GM19043 (cell line): Measurements from ENCODE around the gene GPHN.
"Not testable (repeated sequence)": the region's sequence is repeated elsewhere in the genome, so short reads cannot be mapped to it uniquely, and the experiment has no call there.

Experiments
- ATAC-seq: cut with Tn5 transposase; IDR thresholded peaks from one replicate; pipeline ENCODE4 v1.9.1; 2021; ENCODE audit warnings: low read depth; ENCODE audit not compliant: unreplicated experiment

Gene GPHN

DNA sequence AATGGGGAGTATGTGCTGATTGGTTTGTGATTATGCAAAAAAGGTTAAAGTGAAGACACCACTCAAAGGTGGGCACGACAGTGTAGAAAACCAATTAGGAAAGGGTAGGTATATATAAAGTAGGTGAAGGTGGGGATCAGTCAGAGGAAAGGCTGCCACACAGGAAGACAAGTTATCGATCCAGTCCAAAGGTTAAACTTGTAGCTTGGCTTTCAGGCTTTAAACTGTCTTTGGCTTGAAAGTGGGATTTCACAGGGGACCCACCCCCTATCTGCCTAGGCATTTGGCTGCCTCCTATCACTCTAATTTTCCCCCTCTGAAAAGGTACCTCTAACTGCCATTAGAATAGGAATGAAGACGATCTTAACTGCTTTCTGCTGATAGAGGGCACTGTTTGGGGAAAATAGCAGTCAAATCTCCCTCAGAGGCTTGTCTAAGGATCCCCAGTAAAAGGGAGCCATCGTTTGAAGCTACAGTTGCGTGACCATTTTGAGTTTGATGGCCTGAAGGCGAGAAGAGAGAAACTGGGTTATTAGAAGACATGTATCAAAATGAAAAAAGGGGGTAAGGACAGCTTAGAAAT, 250.2 kb downstream of the GPHN start:
- ATAC-seq, result no peak

DNA sequence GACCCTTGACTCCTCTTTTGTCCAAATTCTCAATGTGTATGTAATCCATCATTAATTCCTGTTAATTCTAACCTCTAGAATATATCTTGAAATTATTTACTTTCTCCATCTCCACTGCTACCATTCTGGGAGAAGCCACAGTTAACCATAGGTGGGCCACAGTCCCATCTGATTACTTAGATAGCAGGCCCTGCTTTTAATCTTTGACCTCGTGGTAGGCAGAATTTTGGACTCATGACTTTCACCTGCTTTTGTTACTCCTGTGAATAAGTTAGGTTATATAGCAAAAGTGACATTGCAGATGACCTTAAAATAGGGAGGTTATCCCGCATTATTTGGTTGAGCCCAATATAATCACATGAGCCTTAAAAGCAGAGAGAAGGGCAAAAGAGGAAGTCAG, 264.2 kb downstream of the GPHN start:
- ATAC-seq, result no peak

DNA sequence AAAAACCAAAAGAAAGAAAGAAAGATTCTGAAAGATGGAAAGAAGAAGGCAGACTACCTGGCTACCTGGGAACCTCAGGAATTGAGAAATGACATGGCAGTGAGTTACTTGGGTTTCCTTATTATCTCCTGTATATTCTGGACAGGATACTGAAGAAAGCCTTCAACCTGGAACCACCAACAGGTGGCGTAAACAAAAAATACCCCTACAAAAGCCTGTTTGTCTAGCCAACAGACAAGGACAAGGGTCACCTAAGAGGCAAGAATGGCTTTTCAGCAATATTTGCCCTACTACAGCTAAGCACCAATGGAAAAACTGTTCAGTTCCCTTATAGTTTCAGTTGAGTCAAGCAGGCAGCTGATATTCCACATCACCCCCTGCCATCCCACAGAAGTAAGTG, 274.9 kb downstream of the GPHN start:
- no peak for ATAC-seq

DNA sequence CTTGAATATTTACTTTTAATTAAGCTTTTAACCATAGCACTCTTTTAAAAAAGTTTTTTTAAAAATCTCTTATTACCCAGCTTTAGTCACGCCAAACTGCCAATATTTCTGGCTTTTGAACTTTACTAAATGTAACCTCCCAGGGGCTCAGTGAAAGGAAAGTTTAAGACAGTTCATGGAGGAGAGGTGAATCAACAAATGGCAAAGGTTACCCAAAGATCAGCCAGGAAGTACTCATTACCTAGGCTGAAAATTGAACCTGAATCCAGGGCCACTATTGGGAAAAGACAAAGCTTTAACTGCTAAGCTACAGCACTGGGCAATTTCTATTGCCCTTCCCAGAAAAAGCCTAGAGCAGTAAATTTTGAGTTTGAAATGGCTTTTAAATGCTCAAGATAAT, 282.2 kb downstream of the GPHN start:
- no peak for ATAC-seq

DNA sequence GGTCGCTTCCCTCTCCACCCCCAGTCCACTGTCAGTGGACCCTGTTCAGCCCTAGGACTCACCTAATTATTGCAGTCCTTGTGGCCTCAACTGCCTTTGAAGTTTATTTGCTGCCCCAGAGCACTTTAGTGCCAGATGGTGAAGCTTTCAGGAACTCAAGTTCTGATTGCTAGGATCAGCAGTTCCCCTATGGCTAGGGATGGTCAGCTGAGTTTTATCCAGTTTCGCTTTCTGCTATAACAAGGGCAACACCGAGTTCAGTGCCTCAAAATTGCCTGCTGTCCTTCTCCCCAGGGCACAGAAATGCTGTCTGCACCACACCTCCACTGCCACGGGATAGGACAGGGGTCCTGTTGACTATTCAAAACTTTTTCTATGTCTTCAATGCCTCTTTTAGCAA, 295.0 kb downstream of the GPHN start:
- no peak for ATAC-seq

DNA sequence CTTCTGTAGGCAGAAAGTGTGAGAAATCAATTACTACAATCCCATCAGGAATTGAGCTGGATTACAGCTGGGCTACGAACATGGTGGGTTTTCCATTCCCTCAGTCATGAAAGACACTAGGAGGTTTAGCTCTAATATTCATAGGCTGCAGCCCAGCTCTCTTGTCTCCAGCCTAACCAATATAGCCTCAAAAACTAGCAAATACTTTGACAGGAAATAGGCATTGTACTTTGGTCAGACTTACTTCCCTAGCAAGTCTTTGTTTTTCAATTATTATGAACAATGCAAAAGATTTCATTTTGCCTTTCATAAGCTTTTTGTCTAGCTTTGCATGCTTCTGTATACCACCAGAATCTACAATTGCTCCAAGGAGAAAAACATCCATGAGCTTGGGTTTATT, 296.2 kb downstream of the GPHN start:
- no peak for ATAC-seq

DNA sequence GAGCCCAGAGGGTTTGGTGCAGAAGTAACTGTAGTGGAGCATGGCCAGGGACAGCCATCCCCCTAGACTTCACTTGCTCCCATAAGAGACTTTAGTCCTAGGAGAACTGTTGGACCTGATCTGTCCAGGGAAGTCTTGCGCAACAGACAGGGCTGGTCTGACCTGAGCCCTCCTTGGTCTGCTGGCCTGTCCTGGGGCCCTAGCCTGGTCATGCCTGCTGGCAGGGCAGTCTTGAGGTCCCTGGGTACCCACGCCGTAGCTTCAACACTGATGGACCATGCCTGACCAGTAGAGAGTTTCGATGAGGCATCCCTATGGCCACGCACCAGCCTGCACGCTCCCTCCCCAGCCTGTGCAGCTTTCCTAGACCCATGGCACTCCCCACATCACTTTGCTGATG, 305.7 kb downstream of the GPHN start:
- ATAC-seq, result no peak

DNA sequence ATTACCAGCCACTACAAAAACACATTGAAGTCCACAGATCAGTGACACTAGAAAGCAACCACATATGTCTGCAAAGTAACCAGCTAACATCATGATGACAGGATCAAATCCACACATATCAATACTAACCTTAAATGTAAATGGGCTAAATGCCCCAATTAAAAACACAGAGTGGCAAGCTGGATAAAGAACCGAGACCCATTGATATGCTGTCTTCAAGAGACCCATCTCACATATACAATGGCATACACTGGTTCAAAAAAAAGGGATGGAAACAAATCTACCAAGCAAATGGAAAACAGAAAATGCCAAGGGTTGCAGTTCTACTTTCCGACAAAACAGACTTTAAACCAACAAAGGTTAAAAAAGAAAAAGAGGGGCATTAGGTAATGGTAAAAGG, 307.7 kb downstream of the GPHN start:
- no peak for ATAC-seq

DNA sequence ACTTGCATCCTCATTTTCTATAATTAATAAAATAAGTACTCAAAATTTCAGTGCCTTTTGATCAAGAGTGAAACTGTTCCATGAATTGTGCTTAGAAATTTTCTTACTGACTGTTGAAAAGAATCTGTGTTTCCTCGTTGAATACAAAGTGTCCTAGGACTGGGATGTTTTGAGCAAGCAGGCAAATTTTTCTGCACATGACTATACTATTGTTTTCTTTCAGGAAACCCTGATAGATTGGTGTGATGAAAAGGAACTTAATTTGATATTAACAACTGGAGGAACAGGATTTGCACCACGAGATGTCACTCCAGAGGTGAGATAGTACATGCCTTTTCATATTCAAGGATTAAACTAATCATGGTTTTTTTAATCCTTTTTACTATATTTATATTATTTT, 316.3 kb downstream of the GPHN start:
- ATAC-seq, result no peak

DNA sequence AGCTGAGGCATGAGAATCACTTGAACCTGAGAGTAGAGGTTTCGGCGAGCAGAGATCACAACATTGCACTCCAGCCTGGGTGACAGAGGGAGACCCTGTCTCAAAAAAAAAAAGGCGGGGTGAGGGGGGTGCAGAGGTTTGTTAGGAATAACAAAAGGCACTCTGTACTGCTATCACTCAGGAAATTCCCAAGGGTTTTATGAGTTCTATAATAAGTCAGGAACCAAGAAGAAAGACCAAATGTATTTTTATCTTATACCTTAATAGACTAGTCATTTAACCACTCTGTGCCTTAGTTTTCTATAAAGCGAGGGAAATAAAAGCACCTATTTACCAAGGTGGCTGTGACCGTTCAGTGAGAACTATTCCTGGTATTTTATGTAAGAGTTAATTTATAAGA, 319.2 kb downstream of the GPHN start:
- no peak for ATAC-seq

DNA sequence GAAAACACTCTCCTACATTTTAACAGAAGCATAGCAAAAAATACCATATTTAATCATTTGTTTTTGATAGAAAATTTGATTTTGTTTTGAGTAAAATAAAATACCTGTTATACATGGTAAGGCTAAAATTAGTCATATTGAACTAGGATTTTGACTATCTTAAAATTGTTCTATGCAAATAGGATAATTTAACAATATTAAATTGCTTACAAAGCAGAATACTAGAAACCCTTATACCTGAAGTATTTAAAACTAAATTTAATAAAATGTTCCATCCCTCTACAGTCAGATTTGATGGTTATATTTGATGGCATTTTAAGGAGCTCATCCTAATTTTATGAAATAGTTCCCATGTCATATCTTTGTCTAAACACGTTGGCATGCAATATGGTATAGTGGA, 323.2 kb downstream of the GPHN start:
- ATAC-seq, result no peak

DNA sequence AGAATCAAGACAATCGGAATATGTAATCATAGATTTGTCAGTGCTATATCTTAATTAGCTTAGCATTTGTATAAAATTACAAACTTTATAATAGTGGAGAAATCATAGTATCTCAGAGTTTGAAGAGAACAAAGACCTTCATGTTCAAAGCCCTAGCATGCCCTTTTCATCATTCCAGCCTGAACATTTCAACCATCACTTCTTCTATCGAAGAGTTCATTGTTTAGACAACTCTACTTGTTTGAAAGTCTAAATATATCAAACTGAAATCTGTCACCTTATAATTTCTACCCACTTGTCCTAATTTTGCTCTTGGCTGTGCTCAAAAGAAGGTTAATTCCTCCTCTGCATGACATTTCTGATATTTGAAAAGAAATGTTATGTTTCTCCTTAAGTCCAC, 325.9 kb downstream of the GPHN start:
- ATAC-seq, result no peak

DNA sequence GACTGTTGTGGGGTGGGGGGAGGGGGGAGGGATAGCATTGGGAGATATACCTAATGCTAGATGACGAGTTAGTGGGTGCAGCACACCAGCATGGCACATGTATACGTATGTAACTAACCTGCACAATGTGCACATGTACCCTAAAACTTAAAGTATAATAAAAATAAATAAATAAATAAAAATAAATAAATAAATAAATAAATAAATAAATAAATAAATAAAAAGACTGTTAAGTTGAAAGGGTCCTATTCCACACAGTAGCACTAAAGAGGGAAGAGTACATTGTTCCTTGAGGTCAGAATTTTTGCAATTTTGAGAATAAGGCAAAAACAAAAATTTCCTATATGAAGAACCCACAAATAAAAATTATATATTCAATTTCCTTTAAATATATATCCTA, 329.5 kb downstream of the GPHN start:
- not testable (repeated sequence) for ATAC-seq

DNA sequence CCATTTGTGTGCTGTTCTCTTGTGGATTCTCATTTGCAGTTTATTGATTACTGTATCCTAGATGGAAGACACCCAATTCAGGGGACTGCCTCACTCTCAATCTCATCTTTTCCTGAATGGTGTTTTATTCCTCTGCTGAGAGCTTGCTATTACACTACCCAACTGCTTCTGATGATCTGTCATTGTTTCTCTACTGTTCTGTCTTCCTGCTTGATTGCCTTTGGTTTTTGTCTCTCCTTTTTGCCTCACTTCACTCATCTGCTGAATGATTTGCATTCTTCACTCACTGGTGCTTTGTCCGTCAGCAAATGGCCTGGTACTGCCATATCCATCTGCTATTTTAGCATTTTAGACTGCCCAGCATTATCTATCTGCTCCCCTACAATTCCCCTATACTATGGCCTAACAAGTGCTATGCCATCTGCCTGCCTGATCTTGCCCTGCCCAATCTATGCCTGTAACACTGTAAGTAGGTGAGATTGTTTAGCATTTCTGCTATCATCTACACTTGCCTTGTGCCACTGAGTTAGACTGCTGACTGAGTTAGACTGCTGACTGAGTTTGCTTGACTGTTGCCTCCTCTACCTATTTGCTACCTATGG, 335.1 kb downstream of the GPHN start:
- ATAC-seq, result no peak

DNA sequence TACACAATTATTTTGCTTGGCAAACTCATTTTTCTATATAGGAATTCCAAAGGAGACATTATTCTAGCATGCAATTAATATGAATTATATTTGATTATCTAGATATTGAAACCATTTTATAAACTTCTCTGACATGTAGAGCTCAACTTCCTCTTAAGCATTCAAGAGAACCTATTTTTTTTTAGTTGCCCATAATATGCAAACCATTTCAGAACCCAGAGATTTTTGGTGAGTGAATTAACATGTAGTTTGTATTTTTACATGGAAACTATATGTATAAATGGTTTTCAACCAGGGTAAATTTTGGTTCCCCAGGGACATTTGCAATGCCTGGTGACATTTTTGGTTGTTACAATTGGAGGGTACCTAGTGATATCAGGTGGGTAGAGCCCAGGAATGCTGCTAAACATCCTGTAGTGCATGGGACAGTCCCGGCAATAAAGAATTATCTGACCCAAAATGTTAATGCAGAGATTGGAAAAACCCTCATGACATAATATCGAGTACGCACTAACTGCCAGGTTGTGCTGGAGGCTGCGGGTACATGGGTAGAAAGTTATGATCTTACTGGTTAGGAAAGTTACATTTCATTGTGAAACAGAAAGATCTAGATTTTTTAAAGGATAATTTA, 342.4 kb downstream of the GPHN start:
- no peak for ATAC-seq

DNA sequence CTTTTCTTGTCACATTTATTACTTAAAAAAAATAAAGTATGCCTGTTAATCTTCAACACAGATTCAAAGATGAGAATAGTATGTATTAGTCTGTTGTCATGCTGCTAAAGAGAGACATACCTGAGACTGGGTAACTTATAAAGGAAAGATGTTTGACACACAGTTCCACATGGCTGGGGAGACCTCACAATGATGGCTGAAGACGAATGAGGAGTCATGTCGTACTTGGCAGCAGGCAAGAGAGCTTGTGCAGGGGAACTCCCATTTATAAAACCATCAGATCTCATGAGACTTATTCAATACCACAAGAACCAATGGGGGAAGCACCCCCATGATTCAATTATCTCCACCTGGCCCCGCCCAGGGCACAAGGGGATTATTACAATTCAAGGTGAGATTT, 345.4 kb downstream of the GPHN start:
- ATAC-seq, result no peak

DNA sequence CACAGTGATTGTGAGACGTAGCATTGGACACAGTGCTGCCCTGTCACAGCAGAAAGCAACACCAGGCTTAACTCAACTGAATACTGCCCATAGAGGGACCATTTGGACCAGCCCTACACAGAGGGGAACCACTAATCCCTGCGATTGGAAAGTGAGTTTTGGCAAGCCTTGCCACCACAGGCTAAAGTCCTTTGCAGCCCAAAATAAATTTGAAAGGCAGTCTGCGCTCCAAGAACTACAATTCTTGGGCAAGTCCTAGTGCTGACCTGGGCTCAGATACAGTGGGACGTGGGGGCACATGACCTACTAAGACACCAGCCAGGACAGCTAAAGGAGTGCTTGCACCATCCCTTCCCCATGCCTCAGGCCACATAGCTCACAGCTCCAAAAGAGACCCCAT, 349.9 kb downstream of the GPHN start:
- no peak for ATAC-seq

DNA sequence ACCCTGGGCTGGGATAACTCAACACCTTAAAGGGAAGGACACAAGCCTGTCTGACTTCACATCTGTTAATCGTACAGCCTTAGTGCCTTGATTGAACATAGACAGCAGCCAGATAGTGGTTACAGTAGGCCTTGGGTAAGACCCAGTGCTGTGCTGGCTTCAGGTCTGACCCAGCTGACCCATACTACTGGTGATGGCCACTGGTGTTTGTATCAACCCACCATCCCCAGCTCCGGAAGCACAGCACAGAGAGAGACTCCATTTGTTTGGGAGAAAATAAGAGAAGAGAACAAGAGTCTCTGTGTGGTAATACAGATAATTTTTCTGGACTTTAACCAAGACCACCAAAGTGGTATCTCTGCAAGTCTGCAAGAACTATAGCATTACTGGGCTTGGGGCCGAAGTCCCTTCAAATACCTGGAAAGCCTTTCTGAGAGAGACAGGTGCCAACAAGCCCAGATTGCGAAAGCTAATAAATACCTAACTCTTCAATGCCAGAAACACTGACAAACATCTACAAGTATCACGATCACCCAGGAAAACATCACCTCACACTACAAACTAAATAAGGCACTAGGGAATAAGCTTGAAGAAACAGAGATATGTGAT, 351.2 kb downstream of the GPHN start:
- ATAC-seq, result no peak

DNA sequence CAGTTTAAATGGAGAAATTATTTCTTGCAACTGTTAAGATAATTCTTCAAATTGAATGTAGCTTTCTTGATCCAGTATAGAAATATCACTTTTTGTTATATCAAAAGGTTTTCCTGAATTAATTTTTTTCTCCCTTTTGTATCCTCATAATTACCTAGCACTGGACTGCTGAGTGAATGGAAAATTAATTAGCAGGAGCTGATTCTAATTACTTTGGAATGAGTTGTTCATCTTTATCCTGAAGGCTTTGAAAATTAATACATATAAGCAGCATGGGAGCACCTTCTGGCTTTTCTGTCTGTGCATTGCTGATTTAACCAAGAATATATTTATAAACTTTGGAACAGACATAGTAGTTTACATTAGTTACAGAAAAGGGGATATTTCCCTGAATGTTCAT, 373.6 kb downstream of the GPHN start:
- no peak for ATAC-seq

DNA sequence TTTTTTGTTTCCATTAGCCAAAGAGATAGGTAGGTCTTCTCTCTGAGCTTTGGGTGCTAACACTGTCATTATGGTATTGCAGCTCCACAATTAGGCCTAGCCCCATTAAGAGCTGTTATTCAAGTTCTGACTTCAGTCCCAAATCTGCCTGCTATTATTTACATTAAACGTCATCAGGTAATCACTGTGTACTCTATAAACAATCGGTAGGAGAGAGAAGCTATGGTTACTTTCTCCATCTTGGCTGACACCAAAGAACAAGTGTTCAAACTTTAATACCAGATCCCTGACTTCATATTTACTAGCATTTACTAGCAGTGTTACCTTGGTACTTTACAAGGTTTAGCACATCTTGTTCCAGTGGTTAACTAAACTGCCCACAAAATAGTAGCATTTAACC, 376.2 kb downstream of the GPHN start:
- no peak for ATAC-seq

DNA sequence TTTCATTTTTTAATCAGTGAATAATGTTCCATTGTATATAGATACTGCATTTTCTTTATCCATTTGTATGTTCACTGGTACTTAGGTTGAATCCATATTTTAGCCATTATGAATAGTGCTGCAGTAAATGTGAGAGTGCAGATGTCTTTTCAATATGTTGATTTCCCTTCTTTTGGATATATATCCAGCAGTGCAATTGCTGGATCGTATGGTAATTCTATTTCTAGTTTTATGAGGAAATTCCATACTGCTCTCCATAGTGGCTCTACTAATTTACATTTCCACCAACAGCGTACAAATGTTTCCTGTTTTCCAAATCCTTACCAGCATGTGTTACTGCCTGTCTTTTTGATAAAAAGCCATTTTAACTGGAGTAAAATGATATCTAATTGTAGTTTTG, 392.8 kb downstream of the GPHN start:
- ATAC-seq, result no peak

DNA sequence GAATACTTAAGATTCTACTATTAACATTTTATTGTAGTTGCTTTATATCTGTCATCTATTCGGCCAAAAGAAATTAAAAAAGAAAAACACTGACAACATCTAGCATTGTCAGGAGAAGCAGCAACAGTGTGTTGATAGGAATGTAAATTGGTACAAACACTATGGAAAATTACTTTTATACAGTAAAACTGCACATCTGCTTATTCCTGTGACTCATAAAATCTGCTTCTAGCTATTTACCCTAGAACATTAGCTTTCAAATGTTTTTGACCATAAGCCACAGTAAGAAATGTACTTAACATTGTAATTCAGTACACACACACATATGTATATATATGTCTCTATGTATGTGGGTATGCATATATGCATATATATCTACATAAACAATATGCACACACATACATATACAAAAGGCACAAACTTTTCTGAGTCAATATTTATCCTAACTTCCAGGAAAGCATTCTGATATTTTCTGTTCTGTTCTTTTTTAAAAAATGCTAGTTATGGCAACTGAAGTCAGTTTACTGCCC, 402.4 kb downstream of the GPHN start:
- ATAC-seq, result no peak
